ENCODE data around the gene PFKP.

PFKP gene

GRCh38 chr10:3108033-3108432 lies 40.7 kb downstream of the PFKP start:
- DNase-seq (ENCODE audit: low read depth in 1 of 2, low spot score in 1 of 2) = no peak
- in situ Hi-C loops (cut with HindIII; ENCODE audit: low pct_unique_long_range_greater_than_20kb, low sequenced_read_pairs) = no loop called here
- no peak for TF ChIP-seq JUND (IDR thresholded peaks at IDR 0.05; ENCODE audit: low read depth)

GRCh38 chr10:3108575-3109105 lies 41.3 kb downstream of the PFKP start:
- in situ Hi-C loops (cut with HindIII; ENCODE audit: low pct_unique_long_range_greater_than_20kb, low sequenced_read_pairs) = no loop called here
- no peak for TF ChIP-seq JUND (IDR thresholded peaks at IDR 0.05; ENCODE audit: low read depth)
- DNase-seq (ENCODE audit: low read depth in 1 of 2, low spot score in 1 of 2) = no peak

- no peak for DNase-seq (ENCODE audit: low read depth in 1 of 2, low spot score in 1 of 2)
- in situ Hi-C loops (cut with HindIII; ENCODE audit: low pct_unique_long_range_greater_than_20kb, low sequenced_read_pairs) = no loop called here
- TF ChIP-seq JUND (IDR thresholded peaks at IDR 0.05; ENCODE audit: low read depth) = no peak
These were observed 41.8 kb downstream of the PFKP start for GRCh38 chr10:3109196-3109595.

GRCh38 chr10:3109633-3110032 lies 42.3 kb downstream of the PFKP start:
- DNase-seq (ENCODE audit: low read depth in 1 of 2, low spot score in 1 of 2) = no peak
- in situ Hi-C loops (cut with HindIII; ENCODE audit: low pct_unique_long_range_greater_than_20kb, low sequenced_read_pairs) = no loop called here
- no peak for TF ChIP-seq JUND (IDR thresholded peaks at IDR 0.05; ENCODE audit: low read depth)

GRCh38 chr10:3110782-3111620 lies 43.7 kb downstream of the PFKP start:
- no peak for TF ChIP-seq JUND (IDR thresholded peaks at IDR 0.05; ENCODE audit: low read depth)
- no peak for DNase-seq (ENCODE audit: low read depth in 1 of 2, low spot score in 1 of 2)
- in situ Hi-C loops (cut with HindIII; ENCODE audit: low pct_unique_long_range_greater_than_20kb, low sequenced_read_pairs) = no loop called here

- DNase-seq (ENCODE audit: low read depth in 1 of 2, low spot score in 1 of 2) = no peak
These were observed 44.3 kb downstream of the PFKP start for GRCh38 chr10:3111621-3112163.

GRCh38 chr10:3113343-3113720 lies 46.0 kb downstream of the PFKP start:
- in situ Hi-C loops (cut with HindIII; ENCODE audit: low pct_unique_long_range_greater_than_20kb, low sequenced_read_pairs) = no loop called here
- DNase-seq (ENCODE audit: low read depth in 1 of 2, low spot score in 1 of 2) = no peak
- TF ChIP-seq JUND (IDR thresholded peaks at IDR 0.05; ENCODE audit: low read depth) = no peak

More at GRCh38 chr10:3111621-3112163, 44.3 kb downstream of the PFKP start:
- TF ChIP-seq JUND (IDR thresholded peaks at IDR 0.05; ENCODE audit: low read depth) = no peak
- in situ Hi-C loops (cut with HindIII; ENCODE audit: low pct_unique_long_range_greater_than_20kb, low sequenced_read_pairs) = no loop called here

- in situ Hi-C loops (cut with HindIII; ENCODE audit: low pct_unique_long_range_greater_than_20kb, low sequenced_read_pairs) = no loop called here
- no peak for DNase-seq (ENCODE audit: low read depth in 1 of 2, low spot score in 1 of 2)
- no peak for TF ChIP-seq JUND (IDR thresholded peaks at IDR 0.05; ENCODE audit: low read depth)
These were observed 48.3 kb downstream of the PFKP start for GRCh38 chr10:3115685-3116084.

- in situ Hi-C loops (cut with HindIII; ENCODE audit: low pct_unique_long_range_greater_than_20kb, low sequenced_read_pairs) = no loop called here
- TF ChIP-seq JUND (IDR thresholded peaks at IDR 0.05; ENCODE audit: low read depth) = no peak
- no peak for DNase-seq (ENCODE audit: low read depth in 1 of 2, low spot score in 1 of 2)
These were observed 49.3 kb downstream of the PFKP start for GRCh38 chr10:3116508-3117100.

- no peak for DNase-seq (ENCODE audit: low read depth in 1 of 2, low spot score in 1 of 2)
- in situ Hi-C loops (cut with HindIII; ENCODE audit: low pct_unique_long_range_greater_than_20kb, low sequenced_read_pairs) = no loop called here
- no peak for TF ChIP-seq JUND (IDR thresholded peaks at IDR 0.05; ENCODE audit: low read depth)
These were observed 50.1 kb downstream of the PFKP start for GRCh38 chr10:3117486-3117885.

GRCh38 chr10:3118641-3119091 lies 51.3 kb downstream of the PFKP start:
- in situ Hi-C loops (cut with HindIII; ENCODE audit: low pct_unique_long_range_greater_than_20kb, low sequenced_read_pairs) = no loop called here
- no peak for TF ChIP-seq JUND (IDR thresholded peaks at IDR 0.05; ENCODE audit: low read depth)
- no peak for DNase-seq (ENCODE audit: low read depth in 1 of 2, low spot score in 1 of 2)

GRCh38 chr10:3119796-3120459 lies 52.6 kb downstream of the PFKP start:
- in situ Hi-C loops (cut with HindIII; ENCODE audit: low pct_unique_long_range_greater_than_20kb, low sequenced_read_pairs) = no loop called here

More at GRCh38 chr10:3119796-3120459, 52.6 kb downstream of the PFKP start:
- peak; percentile 47 to 67 for DNase-seq (ENCODE audit: low read depth in 1 of 2, low spot score in 1 of 2)
- no peak for TF ChIP-seq JUND (IDR thresholded peaks at IDR 0.05; ENCODE audit: low read depth)

Data from T47D (cell line).